Endothelial cell of umbilical vein (primary cell): ENCODE measurements around the gene LYRM4.

Experiments used
- EZH2 ChIP-seq: IDR thresholded peaks from 2 replicates; pipeline ENCODE4 v1.6.1; 2012; ENCODE audit warnings: borderline replicate concordance, low read depth, mild to moderate bottlenecking, moderate library complexity, low read length, inconsistent platforms; ENCODE audit not compliant: severe bottlenecking
- JUN ChIP-seq: IDR thresholded peaks from 2 replicates; pipeline ENCODE4 v1.6.1; 2011; ENCODE audit warnings: borderline replicate concordance, low read depth; ENCODE audit not compliant: insufficient read length, insufficient read depth
- MAX ChIP-seq: IDR thresholded peaks from 2 replicates; pipeline ENCODE4 v1.6.1; 2011; ENCODE audit not compliant: insufficient read depth, insufficient read length
- MYC ChIP-seq: IDR thresholded peaks from one replicate; pipeline ENCODE4 v1.6.1; 2011; ENCODE audit warnings: mild to moderate bottlenecking, low read depth, low read length
- POLR2A ChIP-seq: IDR thresholded peaks from 2 replicates; pipeline ENCODE4 v1.6.1; 2012; ENCODE audit warnings: low read depth, mild to moderate bottlenecking, control low read depth, low read length
- POLR2AphosphoS5 ChIP-seq: IDR thresholded peaks from 2 replicates; pipeline ENCODE4 v1.6.1; 2012; ENCODE audit warnings: low read depth, mild to moderate bottlenecking, control low read depth, low read length, moderate library complexity; ENCODE audit not compliant: insufficient read depth
- TF ChIP-seq, protein P1 (sequence below), 2 donors: IDR thresholded peaks; 1 replicate in 1 of 2; 2 replicates in 1 of 2; pipeline ENCODE4 v1.5.1; 2011; ENCODE audit warnings: low read length in 2 of 2, mild to moderate bottlenecking in 2 of 2, moderate library complexity in 2 of 2, control low read depth in 1 of 2, inconsistent platforms in 1 of 2, low read depth in 1 of 2; ENCODE audit not compliant: insufficient read depth in 1 of 2; ENCODE audit errors: extremely low read depth in 1 of 2

DNA sequence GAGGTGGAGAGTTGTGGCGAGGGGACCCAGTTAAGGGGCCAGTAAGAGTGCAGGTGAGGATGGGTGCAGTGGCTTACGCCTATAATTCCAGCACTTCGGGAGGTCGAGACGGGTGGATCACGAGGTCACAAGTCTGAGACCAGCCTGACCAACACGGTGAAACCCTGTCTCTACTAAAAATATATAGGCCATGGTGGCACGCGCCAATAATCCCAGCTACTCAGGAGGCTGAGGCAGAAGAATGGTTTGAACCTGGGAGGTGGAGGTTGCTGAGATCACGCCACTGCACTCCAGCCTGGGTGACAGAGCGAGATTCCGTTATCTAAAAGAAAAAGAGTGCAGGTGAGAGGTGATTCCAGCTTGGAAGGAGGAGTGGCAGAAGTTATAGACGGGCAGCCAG lies 147.7 kb downstream of the LYRM4 start:
- TF ChIP-seq POLR2A (no peak), POLR2AphosphoS5 (no peak), JUN (no peak), MAX (no peak), MYC (no peak), EZH2 (no peak)
- TF ChIP-seq, protein P1, sequence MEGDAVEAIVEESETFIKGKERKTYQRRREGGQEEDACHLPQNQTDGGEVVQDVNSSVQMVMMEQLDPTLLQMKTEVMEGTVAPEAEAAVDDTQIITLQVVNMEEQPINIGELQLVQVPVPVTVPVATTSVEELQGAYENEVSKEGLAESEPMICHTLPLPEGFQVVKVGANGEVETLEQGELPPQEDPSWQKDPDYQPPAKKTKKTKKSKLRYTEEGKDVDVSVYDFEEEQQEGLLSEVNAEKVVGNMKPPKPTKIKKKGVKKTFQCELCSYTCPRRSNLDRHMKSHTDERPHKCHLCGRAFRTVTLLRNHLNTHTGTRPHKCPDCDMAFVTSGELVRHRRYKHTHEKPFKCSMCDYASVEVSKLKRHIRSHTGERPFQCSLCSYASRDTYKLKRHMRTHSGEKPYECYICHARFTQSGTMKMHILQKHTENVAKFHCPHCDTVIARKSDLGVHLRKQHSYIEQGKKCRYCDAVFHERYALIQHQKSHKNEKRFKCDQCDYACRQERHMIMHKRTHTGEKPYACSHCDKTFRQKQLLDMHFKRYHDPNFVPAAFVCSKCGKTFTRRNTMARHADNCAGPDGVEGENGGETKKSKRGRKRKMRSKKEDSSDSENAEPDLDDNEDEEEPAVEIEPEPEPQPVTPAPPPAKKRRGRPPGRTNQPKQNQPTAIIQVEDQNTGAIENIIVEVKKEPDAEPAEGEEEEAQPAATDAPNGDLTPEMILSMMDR (IDR thresholded peaks at IDR 0.05; ENCODE audit: extremely low read depth in 1 of 2, insufficient read depth in 1 of 2, low read depth in 1 of 2, low read length in 2 of 2), result no peak
